GM18858 (cell line): Measurements from ENCODE around the gene CENPP.

ENCODE experiments used
- ATAC-seq: cut with Tn5 transposase; IDR thresholded peaks from one replicate; pipeline ENCODE4 v1.9.1; 2021; ENCODE audit not compliant: unreplicated experiment

The CENPP gene

DNA sequence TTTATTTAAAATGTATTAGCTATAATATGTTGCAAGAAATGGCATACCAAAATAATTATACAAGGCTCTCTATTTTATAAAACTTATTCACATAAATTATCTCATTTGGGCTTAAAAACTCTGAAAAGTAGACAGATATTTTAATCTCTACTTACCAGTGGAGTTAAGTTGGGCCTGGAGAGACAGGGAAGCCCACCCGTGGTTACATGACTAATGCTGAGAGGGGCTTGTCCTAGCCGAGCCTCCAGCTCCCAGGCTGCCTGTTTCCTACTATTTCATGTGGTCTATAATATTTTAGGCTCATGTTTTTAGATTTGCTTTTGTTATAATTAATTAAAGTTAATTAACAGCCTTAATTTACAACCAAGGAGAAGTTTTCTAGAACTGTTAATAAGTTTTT is 177.4 kb downstream of the CENPP start:
- no peak for ATAC-seq

DNA sequence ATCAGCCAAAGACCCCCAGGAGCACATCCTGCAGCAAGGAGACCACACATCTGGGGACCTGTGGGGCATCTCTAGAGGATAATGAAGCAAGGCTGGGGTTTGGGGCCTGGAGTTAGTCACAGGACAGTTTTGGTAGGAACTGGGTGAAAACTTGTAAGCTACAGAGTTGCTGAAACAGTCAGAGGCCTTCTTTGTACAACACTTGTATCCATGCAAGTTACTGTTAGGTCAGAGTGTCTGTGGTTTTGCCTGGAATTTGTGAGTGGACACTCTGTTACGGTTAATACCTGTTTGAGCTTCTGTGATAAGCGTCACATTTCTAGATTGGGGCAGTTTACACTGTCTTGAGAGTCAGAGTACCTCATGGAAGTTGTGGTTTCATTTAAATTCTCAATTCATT is 179.1 kb downstream of the CENPP start:
- no peak for ATAC-seq

GRCh38 chr9:92506184-92506857 is 180.6 kb downstream of the CENPP start:
- ATAC-seq: no peak

DNA sequence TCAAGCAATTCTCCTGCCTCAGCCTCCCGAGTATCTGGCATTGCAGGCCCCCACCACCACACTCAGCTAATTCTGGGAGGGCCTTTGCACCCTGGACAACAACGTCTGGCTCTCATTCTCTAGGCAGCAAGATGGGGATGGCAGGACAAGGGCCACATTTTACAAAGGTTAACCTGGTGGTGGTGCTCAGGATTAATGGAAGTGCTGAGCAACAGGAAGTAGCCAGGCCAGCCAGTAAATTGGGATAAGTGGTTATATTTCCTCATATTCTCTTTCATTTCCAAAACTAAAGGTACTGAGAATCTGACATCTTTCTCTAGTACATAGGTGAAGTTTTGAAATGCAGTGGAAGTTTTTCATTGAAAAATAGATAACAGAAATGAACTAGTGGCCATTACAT is 181.3 kb downstream of the CENPP start:
- ATAC-seq: no peak

- ATAC-seq: no peak
These were observed 181.7 kb downstream of the CENPP start for GRCh38 chr9:92507496-92507895.

- no peak for ATAC-seq
These were observed 182.5 kb downstream of the CENPP start for GRCh38 chr9:92508018-92508820.

GRCh38 chr9:92509050-92509449 is 183.3 kb downstream of the CENPP start:
- ATAC-seq: no peak

- no peak for ATAC-seq
These were observed 185.0 kb downstream of the CENPP start for GRCh38 chr9:92510747-92511146.

- ATAC-seq: no peak
These were observed 186.9 kb downstream of the CENPP start for GRCh38 chr9:92512622-92513021.

DNA sequence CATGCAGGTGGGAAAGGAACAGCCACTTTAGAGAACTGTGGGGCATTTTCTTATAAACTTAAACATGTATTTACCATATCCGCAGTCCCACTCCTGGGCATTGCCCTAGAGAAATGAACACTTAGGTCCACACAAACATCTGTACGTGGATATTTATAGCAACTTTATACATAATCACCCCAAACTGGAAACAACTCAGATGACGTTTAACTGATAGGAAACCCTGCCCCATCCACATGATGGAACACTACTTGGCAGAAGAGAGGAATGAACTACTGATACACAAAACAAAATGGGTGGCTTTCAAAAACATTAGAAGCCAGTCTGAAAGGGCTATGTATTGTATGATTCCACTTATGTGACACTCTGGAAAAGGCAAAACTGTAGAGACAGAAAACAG is 187.6 kb downstream of the CENPP start:
- ATAC-seq: no peak

DNA sequence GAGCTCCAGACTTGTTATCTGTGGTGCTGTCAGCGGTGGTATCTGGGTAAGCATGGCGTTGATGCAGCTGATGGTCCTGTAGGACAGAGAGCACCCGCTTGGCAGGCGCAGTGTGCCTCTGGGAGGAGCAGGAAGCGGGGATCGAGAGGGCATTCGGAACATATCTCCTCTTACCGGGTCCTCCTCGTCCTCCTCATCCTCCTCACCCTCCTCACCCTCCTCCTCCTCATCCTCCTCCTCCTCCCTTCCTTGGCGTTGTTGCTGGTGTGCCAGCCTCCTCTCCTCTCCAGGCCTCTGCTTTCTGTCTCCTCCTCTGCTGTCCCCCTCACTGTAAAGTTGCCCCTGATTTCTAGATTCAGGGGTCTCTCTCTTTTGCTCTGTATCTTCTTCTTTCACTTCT is 188.9 kb downstream of the CENPP start:
- no peak for ATAC-seq

GRCh38 chr9:92516521-92516920 is 190.8 kb downstream of the CENPP start:
- no peak for ATAC-seq

- no peak for ATAC-seq
These were observed 191.3 kb downstream of the CENPP start for GRCh38 chr9:92517046-92517445.

DNA sequence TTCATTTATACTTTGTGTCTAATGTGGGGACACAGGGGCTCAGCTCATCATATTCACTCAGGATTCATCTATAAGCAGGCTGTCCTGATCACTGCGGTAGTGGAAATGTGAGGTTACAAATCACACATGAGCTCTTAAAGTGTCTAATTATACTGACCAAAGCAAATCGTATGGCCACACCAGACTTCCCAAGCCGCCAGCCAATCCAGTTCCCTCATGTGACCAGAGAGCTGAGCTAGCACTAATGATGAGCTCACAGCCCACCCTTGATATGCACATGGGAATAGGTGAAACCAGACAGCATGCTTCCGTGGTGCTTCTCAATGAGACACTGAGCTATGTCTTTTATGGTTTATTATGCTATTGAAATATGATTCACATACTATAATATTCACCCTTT is 192.4 kb downstream of the CENPP start:
- ATAC-seq: no peak

GRCh38 chr9:92520837-92521236 is 195.1 kb downstream of the CENPP start:
- no peak for ATAC-seq

- no peak for ATAC-seq
These were observed 197.5 kb downstream of the CENPP start for GRCh38 chr9:92522983-92523970.

- no peak for ATAC-seq
These were observed 199.1 kb downstream of the CENPP start for GRCh38 chr9:92524881-92525280.

DNA sequence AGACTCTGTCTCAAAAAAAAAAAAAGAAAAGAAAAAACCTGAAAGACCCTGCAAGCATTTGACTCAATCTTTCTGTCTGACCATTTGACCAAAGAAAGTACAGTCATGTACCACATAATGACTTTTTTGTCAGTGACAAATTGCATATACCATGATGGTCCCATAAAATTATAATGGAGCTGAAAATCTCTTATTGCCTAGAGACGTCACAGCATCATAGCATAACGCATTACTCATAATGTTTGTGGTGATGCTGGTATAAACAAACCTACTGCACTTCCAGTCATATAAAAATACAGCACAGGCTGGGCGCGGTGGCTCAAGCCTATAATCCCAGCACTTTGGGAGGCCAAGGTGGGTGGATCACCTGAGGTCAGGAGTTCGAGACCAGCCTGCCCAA is 199.6 kb downstream of the CENPP start:
- ATAC-seq: no peak

DNA sequence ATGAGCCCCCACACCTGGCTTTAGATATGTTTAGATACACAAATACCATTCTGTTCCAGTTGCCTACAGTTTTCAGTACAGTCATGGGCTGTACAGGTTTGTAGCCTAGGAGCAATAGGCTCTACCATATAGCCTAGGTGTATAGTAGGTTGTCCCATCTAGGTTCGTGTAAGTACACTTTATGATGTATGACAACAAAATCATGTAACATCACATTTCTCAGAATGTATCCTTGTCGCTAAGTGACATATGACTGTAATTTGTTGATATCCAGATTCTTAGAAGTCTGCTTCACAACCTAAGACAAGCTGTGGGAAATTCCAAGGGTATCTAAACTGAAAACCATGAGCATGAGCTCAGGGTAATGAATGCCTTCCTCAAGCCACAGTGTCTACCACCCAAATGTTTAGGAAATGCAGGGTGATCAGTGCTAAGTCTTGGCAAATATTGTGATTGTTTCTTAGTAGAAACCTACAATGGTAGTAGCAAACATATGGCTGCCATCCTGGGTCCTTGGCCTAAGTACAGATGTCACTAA is 201.6 kb downstream of the CENPP start:
- ATAC-seq: no peak

- no peak for ATAC-seq
These were observed 202.2 kb downstream of the CENPP start for GRCh38 chr9:92527832-92528521.

- no peak for ATAC-seq
These were observed 202.7 kb downstream of the CENPP start for GRCh38 chr9:92528522-92528849.
